Prostate gland (tissue), 2 donors: ENCODE measurements around the gene CDK14. TPM values are rescaled to one million over a fixed set of nuclear protein-coding genes. Genes with fewer than 3 reads are reported as not detected.

Source experiments
- DNase-seq: peaks from one replicate; pipeline ENCODE4 v3.0.0-alpha.2; 2019; ENCODE audit warnings: low spot score
- H3K27ac ChIP-seq, 2 donors: fragments of 200-600 bp; sonication (generic); 2 replicates each; pipeline ENCODE4 v1.5.1; 2017 to 2019
- H3K27me3 ChIP-seq: fragments of 200-600 bp; sonication (generic); replicated peaks from 2 replicates; pipeline ENCODE4 v1.5.1; 2019; ENCODE audit not compliant: insufficient read depth
- H3K36me3 ChIP-seq, 2 donors: fragments of 200-600 bp; sonication (generic); 1 replicate in 1 of 2; 2 replicates in 1 of 2; pipeline versions ENCODE4 v1.5.1 to v1.8.1; 2017 to 2019
- H3K4me1 ChIP-seq: fragments of 200-600 bp; sonication (generic); replicated peaks from 2 replicates; pipeline ENCODE4 v1.5.1; 2019
- H3K4me3 ChIP-seq, 2 donors: fragments of 200-600 bp; sonication (generic); 2 replicates each; pipeline ENCODE4 v1.5.1; 2017 to 2019
- H3K9me3 ChIP-seq: fragments of 200-600 bp; sonication (generic); 2 replicates; pipeline ENCODE4 v1.5.1; 2017
- POLR2A ChIP-seq: fragments of 450-650 bp; IDR thresholded peaks from one replicate; pipeline ENCODE4 v1.6.1; 2016; ENCODE audit warnings: antibody characterized with exemption, mild to moderate bottlenecking
- POLR2AphosphoS5 ChIP-seq: sonication (generic); formaldehyde crosslinking; IDR thresholded peaks from one replicate; pipeline ENCODE4 v1.6.1; 2017; ENCODE audit warnings: antibody characterized with exemption
- WGBS: methylation state at CpG from one replicate; pipeline ENCODE4 v1.1.5; 2018; 5-methylcytosine and 5-hydroxymethylcytosine counted together
- intact Hi-C: fragments of 100-400 bp; cut with DNase I; formaldehyde crosslinking; loops from one replicate; pipeline ENCODE4 v1.14.2; 2022
- total RNA-seq, 2 donors: library from RNA; depleted of rRNA; stranded (reverse); fragments of >200 nt; gene quantifications; one replicate each; pipeline ENCODE4 v1.1.0, GENCODE V29; 2016
- TF ChIP-seq, protein P1 (sequence below), 4 experiments: fragments of 200-600 bp in 2 of 4; fragments of 450-650 bp in 2 of 4; sonication (generic) in 2 of 4; IDR thresholded peaks; 1 replicate in 3 of 4; 2 replicates in 1 of 4; pipeline ENCODE4 v1.5.1; 2016 to 2019; ENCODE audit warnings: antibody characterized with exemption in 4 of 4, mild to moderate bottlenecking in 2 of 4, moderate library complexity in 2 of 4

The CDK14 gene
- total RNA-seq, 2 donors from 2014 or later: 13.7 to 20.7 TPM

DNA sequence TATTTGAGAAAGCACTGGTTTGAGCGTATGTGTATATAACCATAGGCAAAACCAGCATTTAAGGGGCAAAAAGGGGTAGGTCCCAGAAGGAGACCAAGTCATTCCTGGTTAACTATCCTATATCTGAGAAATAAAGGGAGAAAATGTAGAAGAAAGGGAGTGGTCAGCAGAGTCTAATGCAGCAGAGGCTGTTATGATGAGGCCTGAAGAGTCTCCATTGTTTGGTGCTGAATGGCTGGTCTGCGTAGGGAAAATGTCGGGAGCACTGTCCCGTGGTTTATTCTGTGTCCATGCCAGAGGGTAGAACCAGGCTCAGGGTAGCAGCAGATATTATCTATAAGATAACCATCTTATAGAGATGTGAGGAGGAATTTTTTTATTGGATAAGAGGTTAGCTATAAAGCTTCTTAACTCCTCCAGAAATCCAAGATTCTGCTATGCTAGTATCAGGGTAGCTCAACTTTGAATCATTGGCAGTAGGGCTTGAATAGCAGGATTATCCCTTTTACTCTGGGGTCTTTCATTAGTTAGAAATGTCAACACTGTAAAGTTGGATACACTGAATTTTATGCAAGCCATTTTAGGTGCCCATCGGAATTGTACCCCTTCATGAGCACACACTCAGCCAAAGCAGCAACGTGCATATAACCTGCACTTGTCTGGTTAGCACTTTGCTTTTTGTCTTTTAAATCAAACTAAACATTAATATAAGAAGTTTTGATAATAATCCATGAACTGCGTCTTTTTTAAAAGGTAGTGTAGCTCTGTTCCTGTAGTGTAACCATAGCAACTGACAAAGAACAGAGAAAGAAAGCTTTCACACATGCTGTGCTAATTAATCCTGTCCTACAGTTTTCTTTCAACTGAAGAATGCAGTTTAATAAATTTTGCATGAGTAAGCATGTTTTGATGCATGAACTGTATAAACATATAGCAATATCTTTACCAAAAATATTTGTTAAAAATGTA is 356.1 kb downstream of the CDK14 start:
- no peaks in the 10 kb centered on the region for H3K36me3 ChIP-seq
- DNase-seq: no peak
- no peak overlapping the region for H3K27ac ChIP-seq
- 56% methylated on average over 7 of the region's 7 CpGs for WGBS
- TF ChIP-seq, protein P1, sequence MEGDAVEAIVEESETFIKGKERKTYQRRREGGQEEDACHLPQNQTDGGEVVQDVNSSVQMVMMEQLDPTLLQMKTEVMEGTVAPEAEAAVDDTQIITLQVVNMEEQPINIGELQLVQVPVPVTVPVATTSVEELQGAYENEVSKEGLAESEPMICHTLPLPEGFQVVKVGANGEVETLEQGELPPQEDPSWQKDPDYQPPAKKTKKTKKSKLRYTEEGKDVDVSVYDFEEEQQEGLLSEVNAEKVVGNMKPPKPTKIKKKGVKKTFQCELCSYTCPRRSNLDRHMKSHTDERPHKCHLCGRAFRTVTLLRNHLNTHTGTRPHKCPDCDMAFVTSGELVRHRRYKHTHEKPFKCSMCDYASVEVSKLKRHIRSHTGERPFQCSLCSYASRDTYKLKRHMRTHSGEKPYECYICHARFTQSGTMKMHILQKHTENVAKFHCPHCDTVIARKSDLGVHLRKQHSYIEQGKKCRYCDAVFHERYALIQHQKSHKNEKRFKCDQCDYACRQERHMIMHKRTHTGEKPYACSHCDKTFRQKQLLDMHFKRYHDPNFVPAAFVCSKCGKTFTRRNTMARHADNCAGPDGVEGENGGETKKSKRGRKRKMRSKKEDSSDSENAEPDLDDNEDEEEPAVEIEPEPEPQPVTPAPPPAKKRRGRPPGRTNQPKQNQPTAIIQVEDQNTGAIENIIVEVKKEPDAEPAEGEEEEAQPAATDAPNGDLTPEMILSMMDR (IDR thresholded peaks at IDR 0.05): no peak
- TF ChIP-seq POLR2AphosphoS5: no peak
- TF ChIP-seq POLR2A: no peak
- intact Hi-C loops: no loop called here
- no peaks in the 10 kb centered on the region for H3K27me3 ChIP-seq
- H3K4me1 ChIP-seq: no peaks in the 10 kb centered on the region
- no peak overlapping the region for H3K4me3 ChIP-seq
- no peaks in the 10 kb centered on the region for H3K9me3 ChIP-seq

DNA sequence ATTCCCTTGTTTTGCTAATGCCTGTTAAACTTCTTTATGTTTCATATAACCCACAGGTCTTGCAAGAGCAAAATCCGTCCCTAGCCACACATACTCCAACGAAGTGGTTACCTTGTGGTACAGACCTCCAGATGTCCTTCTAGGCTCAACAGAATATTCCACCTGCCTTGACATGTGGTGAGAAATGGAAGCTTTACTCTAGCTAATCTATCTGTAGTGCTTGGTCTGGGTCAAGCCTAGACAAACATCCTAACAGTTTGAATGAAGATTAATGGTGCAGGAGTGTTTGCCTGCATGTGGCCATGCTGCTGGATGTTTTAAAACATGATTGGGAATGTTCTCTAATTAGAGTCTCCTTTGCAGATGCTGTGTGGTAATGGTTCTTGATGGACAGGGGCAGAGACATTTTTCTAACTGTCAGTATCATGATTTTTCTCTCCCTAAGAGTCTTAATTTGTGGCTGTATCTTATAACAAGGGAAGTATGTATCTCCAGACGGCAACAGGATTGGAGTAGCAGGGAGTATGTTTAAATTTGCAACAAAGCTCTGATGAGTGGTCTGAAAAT is 359.6 kb downstream of the CDK14 start:
- 81% methylated on average over 3 of the region's 3 CpGs for WGBS
- TF ChIP-seq POLR2A (no peak), POLR2AphosphoS5 (no peak)
- TF ChIP-seq, protein P1 (IDR thresholded peaks at IDR 0.05): no peak
- Histone ChIP-seq H3K36me3 (no peaks in the 10 kb centered on the region), H3K27me3 (no peaks in the 10 kb centered on the region), H3K9me3 (no peaks in the 10 kb centered on the region), H3K4me1 (no peaks in the 10 kb centered on the region), H3K4me3 (no peak overlapping the region), H3K27ac (no peak overlapping the region)
- intact Hi-C loops: no loop called here
- no peak for DNase-seq

DNA sequence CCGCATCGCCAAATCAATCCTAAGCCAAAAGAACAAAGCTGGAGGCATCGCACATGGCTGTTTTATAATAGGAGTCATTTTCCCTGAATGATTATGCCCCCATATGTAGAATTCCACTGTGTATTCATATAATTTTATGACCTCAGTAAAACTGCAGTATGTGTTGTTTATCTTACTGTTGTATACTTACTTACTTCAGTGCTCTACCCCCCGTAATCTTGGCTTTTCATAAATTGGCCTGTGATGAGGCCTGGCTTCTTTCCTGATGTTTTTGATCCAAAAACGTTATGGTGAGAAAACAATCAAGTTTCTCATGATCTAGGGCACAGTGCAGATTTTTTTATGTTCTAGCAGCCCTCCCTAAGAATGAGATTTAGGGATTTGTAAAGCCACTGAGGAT is 361.8 kb downstream of the CDK14 start:
- H3K4me1 ChIP-seq: no peaks in the 10 kb centered on the region
- TF ChIP-seq POLR2AphosphoS5 (no peak), POLR2A (no peak)
- TF ChIP-seq, protein P1 (IDR thresholded peaks at IDR 0.05): no peak
- H3K27me3 ChIP-seq: no peaks in the 10 kb centered on the region
- no peak overlapping the region for H3K27ac ChIP-seq
- H3K4me3 ChIP-seq: no peak overlapping the region
- no peaks in the 10 kb centered on the region for H3K9me3 ChIP-seq
- intact Hi-C loops: no loop called here
- WGBS: 68% methylated on average over 5 of the region's 5 CpGs
- no peaks in the 10 kb centered on the region for H3K36me3 ChIP-seq
- no peak for DNase-seq

DNA sequence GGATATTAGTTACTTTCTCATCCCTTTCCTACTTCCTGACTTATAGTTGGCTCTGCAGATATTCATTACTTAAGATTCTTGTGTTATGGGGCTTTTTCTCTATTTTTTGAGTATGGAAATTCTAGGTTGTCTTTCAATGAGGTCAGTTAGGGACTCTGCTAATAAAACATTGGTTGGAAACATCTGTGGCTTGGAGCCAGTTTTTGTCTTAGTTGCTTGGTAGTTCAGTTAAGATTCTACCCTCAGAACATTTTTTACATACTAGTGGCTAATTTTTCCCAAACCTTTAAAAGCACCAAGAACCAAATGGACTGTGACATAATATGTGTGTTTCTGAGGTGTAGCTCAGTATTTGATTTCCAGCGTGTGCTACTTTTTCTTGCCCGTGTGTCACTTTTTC is 362.5 kb downstream of the CDK14 start:
- H3K27ac ChIP-seq: no peak overlapping the region
- no peaks in the 10 kb centered on the region for H3K9me3 ChIP-seq
- TF ChIP-seq, protein P1 (IDR thresholded peaks at IDR 0.05): no peak
- H3K4me1 ChIP-seq: no peaks in the 10 kb centered on the region
- H3K27me3 ChIP-seq: no peaks in the 10 kb centered on the region
- no peak for DNase-seq
- no peaks in the 10 kb centered on the region for H3K36me3 ChIP-seq
- WGBS: 67% methylated on average over 2 of the region's 2 CpGs
- no peak overlapping the region for H3K4me3 ChIP-seq
- intact Hi-C loops: no loop called here
